Lung (tissue), 12 donors: Measurements from ENCODE around the gene TK2. TPM values are rescaled to one million over a fixed set of nuclear protein-coding genes. Genes with fewer than 3 reads are reported as not detected.
"Not testable (repeated sequence)": the region's sequence is repeated elsewhere in the genome, so short reads cannot be mapped to it uniquely, and the experiment has no call there.

Source experiments
- ATAC-seq: fragments of 200-7000 bp; cut with Tn5 transposase; one replicate; pipeline ENCODE4 v1.9.1; 2020; ENCODE audit warnings: moderate number of reproducible peaks; ENCODE audit not compliant: insufficient read depth, low FRiP score
- DNase-seq, 3 donors: peaks; one replicate each; pipeline ENCODE4 v3.0.0-alpha.2; 2013 to 2017
- H3K27ac ChIP-seq, 2 donors: one replicate each; pipeline ENCODE4 v1.5.1; 2013; ENCODE audit warnings: mild to moderate bottlenecking in 2 of 2, moderate library complexity in 2 of 2, control low read depth in 1 of 2, inconsistent platforms in 1 of 2, low read depth in 1 of 2, low read length in 1 of 2
- H3K27me3 ChIP-seq, 3 donors: one replicate each; pipeline ENCODE4 v1.5.1; 2013; ENCODE audit warnings: low read length in 2 of 3; ENCODE audit not compliant: control insufficient read depth in 3 of 3, insufficient read depth in 3 of 3
- H3K36me3 ChIP-seq, 4 donors: one replicate each; pipeline ENCODE4 v1.5.1; 2013; ENCODE audit warnings: low read length in 4 of 4, mild to moderate bottlenecking in 1 of 4, moderate library complexity in 1 of 4; ENCODE audit not compliant: control insufficient read depth in 4 of 4, insufficient read depth in 4 of 4
- H3K4me1 ChIP-seq, 5 donors: one replicate each; pipeline ENCODE4 v1.5.1; 2013; ENCODE audit warnings: low read length in 5 of 5, mild to moderate bottlenecking in 2 of 5, moderate library complexity in 1 of 5; ENCODE audit not compliant: control insufficient read depth in 5 of 5, insufficient read depth in 5 of 5
- H3K4me3 ChIP-seq: one replicate; pipeline ENCODE4 v1.5.1; 2013; ENCODE audit warnings: mild to moderate bottlenecking, control low read depth, moderate library complexity
- H3K9ac ChIP-seq, 2 donors: one replicate each; pipeline ENCODE4 v1.5.1; 2013; ENCODE audit warnings: low read length in 2 of 2, control low read depth in 1 of 2; ENCODE audit not compliant: insufficient read depth in 1 of 2
- H3K9me3 ChIP-seq, 4 donors: one replicate each; pipeline ENCODE4 v1.5.1; 2013; ENCODE audit warnings: low read length in 3 of 4, mild to moderate bottlenecking in 1 of 4, moderate library complexity in 1 of 4; ENCODE audit not compliant: control insufficient read depth in 4 of 4, insufficient read depth in 3 of 4
- WGBS, 2 donors: extraction: QIAGEN DNeasy Blood & Tissue Kit; methylation state at CpG; one replicate each; pipeline ENCODE4 v1.1.7; 2013; 5-methylcytosine and 5-hydroxymethylcytosine counted together
- polyA plus RNA-seq, 2 donors: library from polyadenylated mRNA; stranded (reverse); fragments of 200-250 nt; gene quantifications; one replicate each; pipeline ENCODE4 v1.2.1, GENCODE V29; 2013
- total RNA-seq, 2 donors: library from RNA; depleted of rRNA in 1 of 2; stranded (reverse); fragments of >200 nt in 1 of 2; gene quantifications; one replicate each; pipeline ENCODE4 v1.2.1, GENCODE V29; 2014 to 2021
- TF ChIP-seq, protein P1 (sequence below): IDR thresholded peaks from 2 replicates; pipeline ENCODE4 v1.5.1; 2012; ENCODE audit warnings: mild to moderate bottlenecking; ENCODE audit errors: control extremely low read depth, extremely low read depth
- donor health status: control.
- donor health status: control.
- donor health status: Bipolar disorder and iron deficiency.
- donor health status: healthy.
- donor health status: DM: yes; HTN: yes; CAD: no.

The TK2 gene
- total and polyA plus RNA-seq, 4 donors, result 13.1 to 37.7 (median 25.0) TPM

DNA sequence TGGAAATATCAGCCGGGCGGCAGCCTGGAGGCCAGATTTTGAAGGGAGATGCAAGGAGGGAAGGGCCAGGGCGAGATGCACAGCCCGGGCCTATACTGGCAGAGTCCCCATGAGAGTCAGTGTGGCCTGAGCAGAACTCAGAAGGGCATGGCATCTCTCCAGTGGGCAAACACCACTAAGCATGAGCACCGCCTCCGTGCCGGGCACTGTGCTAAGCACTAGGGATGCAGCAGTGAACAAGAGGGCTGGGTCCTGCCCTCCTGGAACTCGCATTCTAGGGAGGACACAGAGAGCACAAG, 33.5 kb downstream of the TK2 start:
- Histone ChIP-seq H3K27ac (peak overlapping the region; percentile 89 to 96), H3K4me1 (peaks cover 13 to 45% (median 22%) of the 10 kb centered on the region in 5 donors), H3K36me3 (peaks cover 0 to 18% (median 6%) of the 10 kb centered on the region in 4 donors), H3K27me3 (no peaks in the 10 kb centered on the region), H3K9ac (no peak overlapping the region), H3K4me3 (no peak overlapping the region), H3K9me3 (no peaks in the 10 kb centered on the region)
- no peak for ATAC-seq
- TF ChIP-seq, protein P1, sequence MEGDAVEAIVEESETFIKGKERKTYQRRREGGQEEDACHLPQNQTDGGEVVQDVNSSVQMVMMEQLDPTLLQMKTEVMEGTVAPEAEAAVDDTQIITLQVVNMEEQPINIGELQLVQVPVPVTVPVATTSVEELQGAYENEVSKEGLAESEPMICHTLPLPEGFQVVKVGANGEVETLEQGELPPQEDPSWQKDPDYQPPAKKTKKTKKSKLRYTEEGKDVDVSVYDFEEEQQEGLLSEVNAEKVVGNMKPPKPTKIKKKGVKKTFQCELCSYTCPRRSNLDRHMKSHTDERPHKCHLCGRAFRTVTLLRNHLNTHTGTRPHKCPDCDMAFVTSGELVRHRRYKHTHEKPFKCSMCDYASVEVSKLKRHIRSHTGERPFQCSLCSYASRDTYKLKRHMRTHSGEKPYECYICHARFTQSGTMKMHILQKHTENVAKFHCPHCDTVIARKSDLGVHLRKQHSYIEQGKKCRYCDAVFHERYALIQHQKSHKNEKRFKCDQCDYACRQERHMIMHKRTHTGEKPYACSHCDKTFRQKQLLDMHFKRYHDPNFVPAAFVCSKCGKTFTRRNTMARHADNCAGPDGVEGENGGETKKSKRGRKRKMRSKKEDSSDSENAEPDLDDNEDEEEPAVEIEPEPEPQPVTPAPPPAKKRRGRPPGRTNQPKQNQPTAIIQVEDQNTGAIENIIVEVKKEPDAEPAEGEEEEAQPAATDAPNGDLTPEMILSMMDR, result no peak
- no peak for DNase-seq
- WGBS, 2 donors, result 6% methylated on average over 8 of the region's 8 CpGs

DNA sequence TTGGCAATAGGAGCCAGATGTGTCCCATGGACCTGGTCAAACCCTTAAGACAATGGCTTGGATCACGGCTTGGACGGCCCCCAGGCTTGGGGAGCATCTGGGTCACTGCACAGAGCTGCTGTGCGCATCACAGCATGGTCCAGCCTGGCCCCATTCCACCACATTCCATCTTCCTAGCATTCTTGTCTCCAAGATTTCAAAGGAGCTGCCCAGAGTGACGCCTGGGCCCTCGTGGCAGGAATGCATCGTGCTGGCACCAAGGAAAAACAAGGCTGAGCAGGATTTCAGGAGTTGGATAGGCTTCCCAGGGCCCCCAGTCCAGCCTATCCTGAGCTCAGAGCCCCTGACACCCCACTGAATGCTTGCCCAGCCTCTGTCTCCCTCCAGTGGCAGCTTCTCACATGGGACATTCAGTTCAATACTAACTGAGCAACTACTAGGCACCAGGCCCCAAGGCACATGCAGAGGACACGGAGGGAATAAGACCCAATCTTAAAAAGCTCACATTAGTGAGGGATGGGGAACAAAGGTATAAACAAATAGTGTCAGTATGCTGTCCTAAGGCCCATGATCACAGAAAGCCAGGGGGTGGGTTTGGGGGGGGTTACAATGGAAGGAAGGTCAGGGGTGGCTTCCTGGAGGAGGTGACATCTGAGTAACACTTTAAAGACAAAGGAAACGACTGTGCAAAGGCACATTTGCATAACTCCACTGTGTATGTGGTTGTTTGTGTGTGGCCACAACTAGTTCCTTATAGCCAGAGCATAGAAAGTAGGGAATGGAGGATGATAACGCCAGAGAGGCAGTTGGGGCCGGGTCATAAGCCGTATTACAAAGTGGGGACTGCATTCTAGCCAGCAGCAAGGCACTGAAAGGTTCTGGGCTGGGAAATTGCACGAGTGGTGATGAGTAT, 34.1 kb downstream of the TK2 start:
- Histone ChIP-seq H3K9ac (no peak overlapping the region), H3K36me3 (peaks cover 0 to 16% (median 6%) of the 10 kb centered on the region in 4 donors), H3K4me3 (no peak overlapping the region), H3K4me1 (peaks cover 18 to 45% (median 24%) of the 10 kb centered on the region in 5 donors), H3K27me3 (no peaks in the 10 kb centered on the region), H3K27ac (peak overlapping the region; percentile 89 to 96), H3K9me3 (no peaks in the 10 kb centered on the region)
- WGBS, 2 donors, result 49 to 59% methylated on average over 12 of the region's 12 CpGs
- ATAC-seq (no peak), DNase-seq (peak in 1 of 3 donors; percentile 23)
- TF ChIP-seq, protein P1, result no peak

DNA sequence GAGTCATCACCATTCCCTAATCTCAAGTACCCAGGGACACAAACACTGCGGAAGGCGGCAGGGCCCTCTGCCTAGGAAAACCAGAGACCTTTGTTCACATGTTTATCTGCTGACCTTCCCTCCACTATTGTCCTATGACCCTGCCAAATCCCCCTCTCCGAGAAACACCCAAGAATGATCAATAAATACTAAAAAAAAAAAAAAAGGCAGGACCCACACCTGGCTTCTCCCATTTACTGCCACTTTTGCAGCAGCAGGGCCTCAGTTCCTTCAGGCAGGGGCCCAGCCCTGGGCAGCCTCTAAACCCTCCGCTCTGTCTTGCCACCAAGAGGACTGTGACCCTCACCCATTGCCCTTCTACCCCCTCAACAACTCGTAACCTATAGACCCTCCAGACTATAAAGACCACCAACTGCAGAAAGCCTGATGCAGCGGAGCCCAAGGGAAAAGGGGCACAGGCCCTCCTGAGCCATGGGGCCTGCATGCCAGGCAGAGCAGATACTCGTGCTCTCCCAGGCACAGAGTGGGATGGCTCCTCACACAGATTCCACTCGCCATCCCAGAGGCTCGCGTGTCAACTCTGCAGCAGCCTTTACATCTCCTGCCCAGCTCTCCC, 34.8 kb downstream of the TK2 start:
- H3K4me1 ChIP-seq, result peaks cover 19 to 47% (median 24%) of the 10 kb centered on the region in 5 donors
- H3K9me3 ChIP-seq, DNase-seq, H3K9ac ChIP-seq, H3K27me3 ChIP-seq, H3K4me3 ChIP-seq, ATAC-seq: not testable (repeated sequence)
- peaks cover 0 to 16% (median 4%) of the 10 kb centered on the region in 4 donors for H3K36me3 ChIP-seq
- H3K27ac ChIP-seq, result peak overlapping the region in 1 of 2 donors; percentile 96
- WGBS, 2 donors, result 86 to 98% methylated on average over 9 to 10 of the region's 10 CpGs

DNA sequence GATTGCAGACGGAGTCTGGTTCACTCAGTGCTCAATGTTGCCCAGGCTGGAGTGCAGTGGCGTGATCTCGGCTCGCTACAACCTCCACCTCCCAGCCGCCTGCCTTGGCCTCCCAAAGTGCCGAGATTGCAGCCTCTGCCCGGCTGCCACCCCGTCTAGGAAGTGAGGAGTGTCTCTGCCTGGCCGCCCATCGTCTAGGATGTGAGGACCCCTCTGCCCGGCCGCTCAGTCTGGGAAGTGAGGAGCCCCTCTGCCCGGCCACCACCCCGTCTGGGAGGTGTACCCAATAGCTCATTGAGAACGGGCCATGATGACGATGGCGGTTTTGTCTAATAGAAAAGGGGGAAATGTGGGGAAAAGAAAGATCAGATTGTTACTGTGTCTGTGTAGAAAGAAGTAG, 35.5 kb downstream of the TK2 start:
- not testable (repeated sequence) for DNase-seq, H3K27me3 ChIP-seq, H3K9me3 ChIP-seq, H3K27ac ChIP-seq, ATAC-seq, H3K4me3 ChIP-seq, H3K9ac ChIP-seq
- WGBS, 2 donors, result 97% methylated on average over 11 of the region's 17 CpGs
- H3K36me3 ChIP-seq, result peaks cover 0 to 16% (median 3%) of the 10 kb centered on the region in 4 donors
- H3K4me1 ChIP-seq, result peaks cover 19 to 44% (median 26%) of the 10 kb centered on the region in 5 donors
